GM12873 (cell line): ENCODE data around the gene ABL2.

Experiments used
- CTCF ChIP-seq: IDR thresholded peaks from 2 replicates; pipeline ENCODE4 v1.5.1; 2012; ENCODE audit warnings: low read depth, mild to moderate bottlenecking, moderate library complexity, low read length, control low read depth; ENCODE audit not compliant: insufficient read depth; ENCODE audit errors: missing control alignments

ABL2 gene

GRCh38 chr1:179205284-179205683 is 24.2 kb downstream of the ABL2 start:
- no peak for TF ChIP-seq CTCF

DNA sequence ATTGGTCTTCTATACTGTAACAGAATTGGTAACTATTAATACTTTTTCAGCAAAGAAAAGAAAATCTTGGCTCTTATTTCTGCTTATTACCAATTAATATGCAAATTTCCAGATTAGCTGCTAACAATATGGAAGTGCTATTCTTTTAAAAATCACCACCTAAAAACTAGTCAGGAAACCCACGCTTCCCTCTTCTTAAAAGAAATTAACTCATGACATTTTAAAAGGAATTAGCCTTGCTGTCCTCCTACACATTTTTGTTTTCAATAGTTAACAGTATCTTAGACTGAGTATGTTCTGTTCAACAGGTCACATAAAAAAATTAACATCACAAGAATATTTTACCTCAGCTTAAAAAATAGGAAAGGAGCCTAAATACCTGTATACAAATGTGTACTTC is 27.3 kb downstream of the ABL2 start:
- no peak for TF ChIP-seq CTCF

DNA sequence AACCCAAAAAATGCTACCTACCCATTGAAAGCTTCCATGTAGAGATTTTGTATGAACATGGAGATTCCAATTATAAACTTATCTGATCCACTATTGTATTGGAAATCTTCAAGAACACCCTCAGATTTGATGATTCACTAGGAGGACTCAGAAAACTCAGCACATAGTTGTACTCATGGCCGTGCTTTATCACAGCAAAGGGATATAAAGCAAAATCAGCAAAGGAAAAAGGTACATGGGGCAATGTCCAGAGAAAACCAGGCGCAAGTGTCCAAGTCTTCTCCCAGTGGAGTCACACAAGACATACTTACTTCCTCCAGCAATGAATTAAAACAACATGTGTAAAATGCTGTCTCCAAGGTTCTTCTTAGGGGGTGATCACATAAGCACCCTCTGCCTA is 28.9 kb downstream of the ABL2 start:
- TF ChIP-seq CTCF: no peak

GRCh38 chr1:179197690-179198297 is 31.7 kb downstream of the ABL2 start:
- TF ChIP-seq CTCF: no peak

DNA sequence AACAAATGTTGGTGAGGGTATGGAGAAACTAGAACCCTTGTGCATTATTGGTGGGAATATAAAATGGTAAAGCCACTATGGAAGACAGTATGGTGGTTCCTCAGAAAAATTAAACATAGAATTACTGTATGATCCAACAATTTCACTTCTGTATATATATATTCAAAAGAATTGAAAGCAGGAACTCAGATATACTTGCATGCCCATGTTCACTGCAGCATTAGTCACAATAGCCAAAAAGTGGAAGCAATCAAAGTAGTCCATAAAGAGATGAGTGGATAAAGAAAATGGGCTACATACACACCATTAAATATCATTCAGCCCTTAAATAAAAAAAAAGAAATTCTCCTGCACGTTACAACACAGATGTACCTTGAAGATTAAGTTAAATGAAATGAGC is 34.1 kb downstream of the ABL2 start:
- no peak for TF ChIP-seq CTCF

DNA sequence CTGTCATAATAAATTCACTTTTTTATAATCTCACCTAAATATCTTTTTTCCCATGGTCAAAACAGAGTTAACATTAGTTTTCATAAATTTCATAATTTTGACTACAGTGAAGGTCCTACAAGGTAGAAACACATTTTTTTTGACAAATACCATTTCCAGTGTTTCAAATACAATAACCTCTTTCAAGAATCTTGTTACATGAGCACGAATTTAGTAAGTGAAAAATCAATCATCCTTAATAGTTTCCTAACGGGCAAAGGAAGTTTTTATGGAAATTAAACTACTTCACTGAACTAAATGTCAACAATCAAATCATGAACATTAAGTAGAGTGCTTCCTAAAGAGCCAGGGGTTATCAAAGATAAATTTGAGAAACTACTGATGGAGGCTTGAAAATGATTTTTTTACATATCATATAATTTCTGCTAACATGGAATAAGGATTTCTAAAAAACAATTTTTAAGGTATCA is 35.4 kb downstream of the ABL2 start:
- no peak for TF ChIP-seq CTCF

- TF ChIP-seq CTCF: no peak
Observed at GRCh38 chr1:179190861-179191260, 38.6 kb downstream of the ABL2 start.
